MM.1S (cell line): ENCODE results near the gene WASL.

Experiments used
- CTCF ChIP-seq: fragments of 300-600 bp; sonication (generic); IDR thresholded peaks from 2 replicates; pipeline ENCODE4 v1.5.1; 2016; ENCODE audit warnings: antibody characterized with exemption, low read length, mixed read lengths
- EZH2 ChIP-seq: fragments of 300-600 bp; sonication (generic); optimal IDR thresholded peaks from 2 replicates; pipeline ENCODE3; 2017; ENCODE audit warnings: low read depth, mild to moderate bottlenecking, antibody characterized with exemption, low read length, mixed read lengths
- EZH2phosphoT487 ChIP-seq: fragments of 300-600 bp; sonication (generic); IDR thresholded peaks from 2 replicates; pipeline ENCODE4 v1.6.1; 2018; ENCODE audit warnings: antibody characterized with exemption, low read length

GRCh38 chr7:123718773-123719172, 30.0 kb downstream of the WASL start:
- TF ChIP-seq CTCF (no peak), EZH2phosphoT487 (no peak), EZH2 (no peak)
